ENCODE results near the gene HBG2.
A peak's percentile ranks its signal among the peaks of the same experiment; 100 is the strongest.

The HBG2 gene

DNA sequence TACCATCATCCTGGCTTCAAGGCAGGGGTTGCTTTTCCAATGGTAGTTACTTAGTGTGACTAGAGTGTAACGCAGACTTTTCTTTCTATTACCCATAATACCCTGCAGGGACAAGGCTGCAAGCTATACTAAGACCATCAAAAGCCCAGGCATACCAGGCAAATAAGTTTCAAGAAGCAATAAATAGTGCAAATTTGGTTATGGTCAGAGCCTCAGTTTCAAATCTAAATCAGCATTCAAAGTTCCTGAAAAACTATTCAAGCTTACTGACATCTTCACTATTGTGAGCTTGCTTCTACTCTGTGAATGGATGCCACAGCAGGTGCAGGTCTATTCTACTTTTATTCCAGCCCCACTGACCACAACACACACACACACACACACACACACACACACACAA is 25.2 kb downstream of the HBG2 start:
- no peak for DNase-seq (ENCODE audit: low spot score)

DNA sequence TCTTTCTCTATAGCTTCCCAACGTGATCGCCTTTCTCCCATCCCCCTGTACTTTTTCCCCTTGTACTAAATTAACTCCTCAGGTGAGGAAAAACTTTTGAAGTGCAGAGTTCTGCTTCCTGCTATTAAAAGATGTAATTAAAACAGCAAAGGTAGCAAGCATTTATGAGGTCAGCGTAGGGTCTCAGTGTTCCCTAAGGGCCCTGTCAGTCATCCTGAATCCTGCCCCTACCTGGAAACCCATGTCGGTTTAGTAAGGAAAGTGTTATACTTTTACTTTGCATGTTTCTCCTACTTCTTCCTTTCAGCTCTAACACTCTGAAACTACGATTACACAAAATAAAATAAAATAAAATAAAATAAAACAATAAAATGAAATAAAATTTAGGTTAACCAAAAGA is 26.5 kb downstream of the HBG2 start:
- no peak for DNase-seq (ENCODE audit: low spot score)

DNA sequence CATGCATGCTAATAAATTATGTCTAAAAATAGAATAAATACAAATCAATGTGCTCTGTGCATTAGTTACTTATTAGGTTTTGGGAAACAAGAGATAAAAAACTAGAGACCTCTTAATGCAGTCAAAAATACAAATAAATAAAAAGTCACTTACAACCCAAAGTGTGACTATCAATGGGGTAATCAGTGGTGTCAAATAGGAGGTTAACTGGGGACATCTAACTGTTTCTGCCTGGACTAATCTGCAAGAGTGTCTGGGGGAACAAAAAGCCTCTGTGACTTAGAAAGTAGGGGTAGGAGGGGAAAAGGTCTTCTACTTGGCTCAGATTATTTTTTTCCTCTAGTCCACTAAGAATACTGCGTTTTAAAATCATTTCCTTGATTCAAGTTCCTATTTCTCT is 26.9 kb downstream of the HBG2 start:
- no peak for DNase-seq (ENCODE audit: low spot score)

DNA sequence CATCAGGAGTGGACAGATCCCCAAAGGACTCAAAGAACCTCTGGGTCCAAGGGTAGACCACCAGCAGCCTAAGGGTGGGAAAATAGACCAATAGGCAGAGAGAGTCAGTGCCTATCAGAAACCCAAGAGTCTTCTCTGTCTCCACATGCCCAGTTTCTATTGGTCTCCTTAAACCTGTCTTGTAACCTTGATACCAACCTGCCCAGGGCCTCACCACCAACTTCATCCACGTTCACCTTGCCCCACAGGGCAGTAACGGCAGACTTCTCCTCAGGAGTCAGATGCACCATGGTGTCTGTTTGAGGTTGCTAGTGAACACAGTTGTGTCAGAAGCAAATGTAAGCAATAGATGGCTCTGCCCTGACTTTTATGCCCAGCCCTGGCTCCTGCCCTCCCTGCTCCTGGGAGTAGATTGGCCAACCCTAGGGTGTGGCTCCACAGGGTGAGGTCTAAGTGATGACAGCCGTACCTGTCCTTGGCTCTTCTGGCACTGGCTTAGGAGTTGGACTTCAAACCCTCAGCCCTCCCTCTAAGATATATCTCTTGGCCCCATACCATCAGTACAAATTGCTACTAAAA is 27.8 kb downstream of the HBG2 start, which contains the start of gene HBB:
HBB (minus strand) TSS at position 340 of the 579 bp plus-strand sequence; CDS start at position 290, 50 bp downstream.
- DNase-seq (ENCODE audit: low spot score) = no peak

DNA sequence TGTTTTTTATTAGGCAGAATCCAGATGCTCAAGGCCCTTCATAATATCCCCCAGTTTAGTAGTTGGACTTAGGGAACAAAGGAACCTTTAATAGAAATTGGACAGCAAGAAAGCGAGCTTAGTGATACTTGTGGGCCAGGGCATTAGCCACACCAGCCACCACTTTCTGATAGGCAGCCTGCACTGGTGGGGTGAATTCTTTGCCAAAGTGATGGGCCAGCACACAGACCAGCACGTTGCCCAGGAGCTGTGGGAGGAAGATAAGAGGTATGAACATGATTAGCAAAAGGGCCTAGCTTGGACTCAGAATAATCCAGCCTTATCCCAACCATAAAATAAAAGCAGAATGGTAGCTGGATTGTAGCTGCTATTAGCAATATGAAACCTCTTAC is 29.1 kb downstream of the HBG2 start:
- DNase-seq (ENCODE audit: low spot score) = no peak

DNA sequence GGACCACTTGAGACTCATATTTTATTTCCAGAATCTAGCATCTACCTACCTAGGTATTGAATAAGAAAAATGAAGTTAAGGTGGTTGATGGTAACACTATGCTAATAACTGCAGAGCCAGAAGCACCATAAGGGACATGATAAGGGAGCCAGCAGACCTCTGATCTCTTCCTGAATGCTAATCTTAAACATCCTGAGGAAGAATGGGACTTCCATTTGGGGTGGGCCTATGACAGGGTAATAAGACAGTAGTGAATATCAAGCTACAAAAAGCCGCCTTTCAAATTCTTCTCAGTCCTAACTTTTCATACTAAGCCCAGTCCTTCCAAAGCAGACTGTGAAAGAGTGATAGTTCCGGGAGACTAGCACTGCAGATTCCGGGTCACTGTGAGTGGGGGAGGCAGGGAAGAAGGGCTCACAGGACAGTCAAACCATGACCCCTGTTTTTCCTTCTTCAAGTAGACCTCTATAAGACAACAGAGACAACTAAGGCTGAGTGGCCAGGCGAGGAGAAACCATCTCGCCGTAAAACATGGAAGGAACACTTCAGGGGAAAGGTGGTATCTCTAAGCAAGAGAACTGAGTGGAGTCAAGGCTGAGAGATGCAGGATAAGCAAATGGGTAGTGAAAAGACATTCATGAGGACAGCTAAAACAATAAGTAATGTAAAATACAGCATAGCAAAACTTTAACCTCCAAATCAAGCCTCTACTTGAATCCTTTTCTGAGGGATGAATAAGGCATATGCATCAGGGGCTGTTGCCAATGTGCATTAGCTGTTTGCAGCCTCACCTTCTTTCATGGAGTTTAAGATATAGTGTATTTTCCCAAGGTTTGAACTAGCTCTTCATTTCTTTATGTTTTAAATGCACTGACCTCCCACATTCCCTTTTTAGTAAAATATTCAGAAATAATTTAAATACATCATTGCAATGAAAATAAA is 29.8 kb downstream of the HBG2 start:
- no peak for DNase-seq (ENCODE audit: low spot score)

DNA sequence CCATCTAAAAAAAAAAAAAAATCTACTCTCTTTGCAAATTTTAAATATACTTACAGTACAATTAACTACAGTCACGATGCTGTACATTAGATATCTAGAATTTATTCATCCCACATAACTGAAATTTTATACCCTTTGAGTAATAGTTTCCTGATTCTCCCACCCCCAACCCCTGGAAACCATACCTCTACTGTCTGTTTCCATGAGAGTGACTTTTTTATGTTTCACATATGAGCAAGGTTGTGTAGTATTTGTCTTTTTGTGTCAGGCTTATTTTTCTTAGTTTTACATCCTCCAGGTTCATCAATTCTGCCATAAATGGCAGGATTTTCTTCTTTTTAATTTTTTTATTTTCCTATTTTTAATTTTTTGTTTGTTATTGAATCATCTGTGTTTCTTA is 30.9 kb downstream of the HBG2 start:
- DNase-seq (ENCODE audit: low spot score) = no peak

DNA sequence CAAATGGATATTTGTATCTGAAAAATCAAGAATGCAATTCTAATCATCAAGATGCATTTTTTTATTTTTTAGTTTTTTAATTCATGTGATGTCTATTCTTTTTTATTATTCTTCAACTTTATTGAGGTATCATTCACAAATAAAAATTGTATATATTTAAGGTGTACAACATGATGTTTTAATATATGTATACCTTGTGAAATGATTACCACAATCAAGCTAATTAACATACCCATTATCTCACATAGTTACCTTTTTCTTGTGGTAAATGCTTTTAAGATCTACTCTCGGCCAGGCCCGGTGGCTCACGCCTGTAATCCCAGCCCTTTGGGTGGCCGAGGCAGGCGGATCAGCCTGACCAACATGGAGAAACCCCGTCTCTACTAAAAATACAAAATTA is 31.4 kb downstream of the HBG2 start:
- DNase-seq (ENCODE audit: low spot score) = no peak

DNA sequence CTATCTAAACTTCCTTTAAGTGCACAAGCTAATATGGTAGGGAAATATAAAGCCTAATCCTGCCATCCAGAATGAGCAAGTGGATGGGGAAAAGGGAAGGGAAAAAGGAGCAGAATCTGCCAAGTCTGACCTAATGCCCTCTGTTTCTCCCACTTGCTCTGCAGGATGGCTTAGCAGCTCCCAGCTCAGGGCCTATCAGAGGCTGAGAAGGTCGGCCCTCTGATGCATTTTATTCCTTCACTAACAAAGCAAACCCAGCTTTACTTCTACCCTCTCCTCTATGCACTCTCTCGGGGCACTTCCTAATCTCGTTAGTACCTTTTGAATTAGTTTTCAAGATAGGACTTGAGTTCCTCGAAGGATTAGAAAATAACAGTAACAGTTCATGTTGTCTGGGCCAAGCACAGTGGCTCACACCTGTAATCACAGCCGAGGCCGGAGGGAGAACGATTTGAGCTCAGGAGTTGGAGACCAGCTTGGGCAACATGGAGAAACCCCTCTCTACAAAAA is 44.1 kb downstream of the HBG2 start:
- no peak for DNase-seq (ENCODE audit: low spot score)

DNA sequence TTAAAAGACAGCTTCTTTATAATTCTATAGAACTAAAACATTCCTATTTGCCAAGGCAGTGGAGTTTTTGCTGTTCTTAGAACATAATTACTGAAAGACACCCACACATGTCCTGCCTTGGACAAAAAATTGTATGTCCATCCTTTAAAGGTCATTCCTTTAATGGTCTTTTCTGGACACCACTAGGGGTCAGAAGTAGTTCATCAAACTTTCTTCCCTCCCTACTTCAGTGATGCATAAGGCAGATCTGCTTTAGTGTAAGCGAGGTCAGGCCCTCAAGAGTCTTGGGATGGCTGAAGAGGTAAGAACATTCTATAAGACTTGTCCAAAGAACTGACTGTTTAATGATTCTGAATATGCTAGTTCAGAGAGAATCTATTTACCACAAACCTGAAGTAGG is 49.8 kb downstream of the HBG2 start:
- DNase-seq (ENCODE audit: low spot score) = peak; percentile 47

DNA sequence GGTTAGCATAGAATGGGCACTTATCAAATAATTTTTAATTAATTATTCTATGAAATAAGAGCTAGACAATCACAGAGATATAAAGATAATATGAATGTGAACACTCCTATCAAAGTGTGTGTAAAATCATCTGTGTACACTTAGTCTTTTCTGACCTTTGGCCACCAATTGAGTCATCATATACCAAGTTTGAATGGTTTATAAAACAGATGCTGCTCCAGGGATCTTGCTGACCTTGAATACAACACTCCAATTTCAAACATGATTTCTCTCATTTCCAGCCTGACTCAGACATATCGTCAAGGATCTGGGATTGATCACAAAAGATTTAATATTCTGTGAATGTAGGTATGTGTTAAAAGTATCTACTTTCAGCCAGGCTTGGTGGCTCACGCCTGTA is 51.2 kb downstream of the HBG2 start:
- DNase-seq (ENCODE audit: low spot score) = no peak
